D721Med (cell line): ENCODE measurements around the gene SMG6.

Experiments used
- DNase-seq: peaks from one replicate; pipeline ENCODE4 v3.0.0; 2011; ENCODE audit warnings: low spot score; ENCODE audit not compliant: insufficient read length
- FAIRE-seq: peaks from 2 replicates; lab custom pipeline; 2011; peaks lifted over from hg19 to GRCh38; lab: Jason Lieb, UNC
- TF ChIP-seq, protein P1 (sequence below): IDR thresholded peaks from 2 replicates; pipeline ENCODE4 v1.5.1; 2012; ENCODE audit warnings: mild to moderate bottlenecking, control low read depth; ENCODE audit not compliant: insufficient read depth; ENCODE audit errors: missing control alignments

The SMG6 gene

DNA sequence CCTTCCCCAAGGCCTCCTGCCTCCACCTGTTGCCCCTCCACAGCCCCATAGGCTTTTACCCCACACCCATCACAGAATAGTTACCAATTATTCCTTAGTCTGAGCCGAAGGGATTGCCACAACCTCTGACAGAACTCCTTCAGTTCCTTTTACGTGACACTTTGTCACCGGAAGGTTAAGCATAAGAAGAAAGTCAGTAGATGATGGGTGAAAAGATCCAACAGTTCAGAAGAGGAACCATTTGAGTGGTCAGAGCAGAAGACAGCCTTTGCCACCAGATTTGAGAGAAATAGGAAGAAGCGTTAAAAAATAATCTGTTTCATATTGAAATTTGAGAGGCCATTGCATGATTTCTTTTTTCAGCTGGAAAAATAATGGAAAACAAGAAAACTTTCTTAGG is 1.3 kb upstream of the SMG6 start:
- TF ChIP-seq, protein P1, sequence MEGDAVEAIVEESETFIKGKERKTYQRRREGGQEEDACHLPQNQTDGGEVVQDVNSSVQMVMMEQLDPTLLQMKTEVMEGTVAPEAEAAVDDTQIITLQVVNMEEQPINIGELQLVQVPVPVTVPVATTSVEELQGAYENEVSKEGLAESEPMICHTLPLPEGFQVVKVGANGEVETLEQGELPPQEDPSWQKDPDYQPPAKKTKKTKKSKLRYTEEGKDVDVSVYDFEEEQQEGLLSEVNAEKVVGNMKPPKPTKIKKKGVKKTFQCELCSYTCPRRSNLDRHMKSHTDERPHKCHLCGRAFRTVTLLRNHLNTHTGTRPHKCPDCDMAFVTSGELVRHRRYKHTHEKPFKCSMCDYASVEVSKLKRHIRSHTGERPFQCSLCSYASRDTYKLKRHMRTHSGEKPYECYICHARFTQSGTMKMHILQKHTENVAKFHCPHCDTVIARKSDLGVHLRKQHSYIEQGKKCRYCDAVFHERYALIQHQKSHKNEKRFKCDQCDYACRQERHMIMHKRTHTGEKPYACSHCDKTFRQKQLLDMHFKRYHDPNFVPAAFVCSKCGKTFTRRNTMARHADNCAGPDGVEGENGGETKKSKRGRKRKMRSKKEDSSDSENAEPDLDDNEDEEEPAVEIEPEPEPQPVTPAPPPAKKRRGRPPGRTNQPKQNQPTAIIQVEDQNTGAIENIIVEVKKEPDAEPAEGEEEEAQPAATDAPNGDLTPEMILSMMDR: no peak
- FAIRE-seq (no peak), DNase-seq (no peak)

DNA sequence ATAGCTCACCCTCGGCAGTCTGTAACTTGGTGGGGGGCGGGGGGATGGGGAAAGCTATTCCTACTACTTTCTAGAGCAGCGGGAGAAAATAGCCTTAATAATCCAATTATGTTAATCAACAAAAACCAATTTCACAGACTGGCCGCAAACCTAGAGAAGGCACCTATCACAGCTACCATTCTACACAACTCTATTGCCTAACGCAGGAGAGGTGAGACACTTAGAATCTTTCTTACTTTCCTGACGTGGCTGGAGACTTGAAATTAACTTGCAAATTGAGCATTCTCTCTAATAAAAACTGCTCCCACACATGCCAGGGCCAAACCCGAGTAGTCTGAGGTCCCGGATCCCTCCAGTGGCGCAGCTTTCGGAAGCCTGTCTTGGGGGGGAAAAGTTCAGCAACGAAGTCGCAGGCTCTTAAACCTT is 794 bp downstream of the SMG6 start:
- no peak for FAIRE-seq
- DNase-seq: no peak

DNA sequence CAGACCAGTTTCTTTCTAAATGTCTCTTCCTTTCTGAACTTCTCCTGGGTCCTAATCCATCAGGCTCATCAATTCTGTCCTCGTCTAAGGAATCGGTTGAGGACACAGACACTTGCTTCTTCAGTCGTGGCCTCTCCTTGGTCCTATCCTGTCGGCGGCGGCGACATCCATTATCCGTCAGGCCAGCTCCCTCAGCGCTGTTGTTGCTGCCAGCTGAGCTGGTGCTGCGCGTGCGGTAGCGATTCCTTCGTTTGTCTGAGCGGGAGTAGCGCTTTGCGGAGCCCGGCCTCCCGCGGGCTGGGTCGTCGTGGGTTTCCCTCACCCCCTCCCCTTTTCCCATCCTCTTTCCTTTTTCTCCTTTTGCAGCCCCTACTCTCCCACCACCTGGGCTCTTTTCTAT is 3.8 kb downstream of the SMG6 start:
- DNase-seq: no peak
- TF ChIP-seq, protein P1: no peak
- FAIRE-seq: no peak

More for the DNA sequence above, 794 bp downstream of the SMG6 start:
- TF ChIP-seq, protein P1: no peak

DNA sequence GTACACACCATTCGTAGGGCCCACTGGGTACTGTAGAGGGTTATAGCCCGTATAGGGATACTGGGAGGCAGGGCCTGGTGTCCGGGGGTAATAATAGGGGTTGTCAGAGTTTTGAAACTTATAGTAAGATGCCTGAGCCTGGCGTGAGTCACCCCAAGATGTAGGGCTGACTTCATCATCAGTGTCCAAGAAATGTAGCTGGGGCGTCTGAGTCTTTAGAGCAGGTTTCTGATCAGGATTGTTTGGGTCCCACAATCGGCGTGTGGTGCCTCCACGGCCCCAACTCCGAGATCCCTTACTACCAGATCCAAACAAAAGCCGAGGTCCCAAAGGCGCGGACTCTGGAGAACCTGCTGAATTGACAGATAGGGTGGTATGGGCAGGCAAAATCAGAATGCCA is 4.4 kb downstream of the SMG6 start:
- DNase-seq (no peak), FAIRE-seq (no peak)
- TF ChIP-seq, protein P1: no peak

DNA sequence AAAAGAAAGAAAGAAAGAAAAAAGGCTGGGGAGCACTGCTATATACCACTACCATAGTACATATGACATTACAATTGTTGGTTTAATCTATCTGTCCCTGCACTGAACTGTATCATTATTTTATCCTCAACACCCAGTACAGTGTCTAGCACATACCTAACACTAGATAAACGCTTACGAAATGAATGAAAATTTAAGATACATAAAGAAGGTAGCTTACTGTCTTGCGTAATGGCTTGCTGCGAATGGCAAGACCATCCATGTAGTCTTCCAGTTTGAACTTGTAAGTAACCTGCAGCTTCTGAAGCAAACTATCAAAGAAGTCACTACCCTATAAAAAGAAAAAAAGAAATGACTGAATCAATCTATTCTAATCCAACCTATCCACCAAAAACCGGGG is 6.6 kb downstream of the SMG6 start:
- TF ChIP-seq, protein P1: no peak
- no peak for FAIRE-seq
- no peak for DNase-seq

DNA sequence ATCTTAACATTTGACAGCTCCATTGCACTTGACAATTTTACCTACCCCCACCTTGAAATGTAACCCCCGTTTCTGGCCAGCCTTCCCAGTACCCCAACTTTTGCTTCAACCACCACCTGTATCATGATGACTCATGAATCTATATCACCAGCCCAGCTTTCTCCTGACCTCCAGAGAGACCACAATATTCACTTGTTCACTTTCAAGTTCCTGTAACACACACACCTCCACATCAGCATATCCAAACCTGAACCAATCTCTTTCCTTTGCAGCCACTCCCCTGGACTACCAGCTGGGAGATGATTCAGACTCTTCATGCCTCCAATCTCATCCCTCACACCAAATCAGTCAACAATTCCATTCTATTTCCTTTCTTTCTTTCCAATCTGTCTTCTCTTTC is 8.0 kb downstream of the SMG6 start:
- TF ChIP-seq, protein P1: no peak
- FAIRE-seq (no peak), DNase-seq (no peak)

DNA sequence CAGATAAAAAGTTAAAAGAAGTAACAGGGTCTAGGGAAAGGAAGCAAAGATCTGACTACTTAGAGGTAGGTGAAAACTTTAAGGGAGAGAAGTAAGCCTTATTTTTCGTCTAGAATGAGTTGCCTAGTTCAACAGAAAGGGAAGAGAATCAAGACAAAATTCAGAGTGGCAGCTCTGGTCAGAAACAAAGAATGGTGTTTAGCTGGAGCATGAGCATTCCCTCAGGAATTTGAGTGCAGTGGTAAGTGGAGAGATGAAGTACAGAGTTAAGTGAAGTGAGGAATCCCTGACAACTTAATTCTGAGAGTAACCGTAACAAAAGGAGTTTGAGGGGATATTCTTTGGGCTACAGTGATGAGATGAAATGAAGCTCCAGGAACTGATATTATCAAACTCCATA is 11.5 kb downstream of the SMG6 start:
- TF ChIP-seq, protein P1: no peak
- FAIRE-seq (no peak), DNase-seq (no peak)
